HG03175 (cell line): ENCODE data around the gene KLHL35.

Experiments used
- ATAC-seq: cut with Tn5 transposase; IDR thresholded peaks from one replicate; pipeline ENCODE4 v1.9.1; 2021; ENCODE audit warnings: mild to moderate bottlenecking, moderate library complexity; ENCODE audit not compliant: unreplicated experiment

The KLHL35 gene

GRCh38 chr11:75442161-75442885, 9.3 kb upstream of the KLHL35 start:
- no peak for ATAC-seq

- no peak for ATAC-seq
Observed at GRCh38 chr11:75441804-75442132, 8.8 kb upstream of the KLHL35 start.

GRCh38 chr11:75440960-75441803, 8.2 kb upstream of the KLHL35 start:
- no peak for ATAC-seq

- ATAC-seq, result no peak
Observed at GRCh38 chr11:75439495-75440120, 6.6 kb upstream of the KLHL35 start.

GRCh38 chr11:75439026-75439425, 6.0 kb upstream of the KLHL35 start:
- ATAC-seq, result no peak

GRCh38 chr11:75437966-75438659, 5.1 kb upstream of the KLHL35 start:
- ATAC-seq, result no peak

- ATAC-seq, result no peak
Observed at GRCh38 chr11:75436806-75437205, 3.8 kb upstream of the KLHL35 start.

GRCh38 chr11:75435571-75435925, 2.5 kb upstream of the KLHL35 start:
- no peak for ATAC-seq

GRCh38 chr11:75434886-75435570, 2.0 kb upstream of the KLHL35 start:
- no peak for ATAC-seq

GRCh38 chr11:75434051-75434450, 1.0 kb upstream of the KLHL35 start:
- ATAC-seq, result no peak

- ATAC-seq, result no peak
Observed at GRCh38 chr11:75433443-75433842, 440 bp upstream of the KLHL35 start.

- ATAC-seq, result no peak
Observed at GRCh38 chr11:75431533-75432525, 1.2 kb downstream of the KLHL35 start.

- ATAC-seq, result no peak
Observed at GRCh38 chr11:75430714-75431532, 2.1 kb downstream of the KLHL35 start.

GRCh38 chr11:75429902-75430713, 2.9 kb downstream of the KLHL35 start:
- peak; percentile 44 for ATAC-seq

- ATAC-seq, result no peak
Observed at GRCh38 chr11:75429641-75429901, 3.4 kb downstream of the KLHL35 start.

- no peak for ATAC-seq
Observed at GRCh38 chr11:75428989-75429640, 3.9 kb downstream of the KLHL35 start.

GRCh38 chr11:75428281-75428724, 4.7 kb downstream of the KLHL35 start:
- ATAC-seq, result peak; percentile 54

GRCh38 chr11:75427181-75427580, 5.8 kb downstream of the KLHL35 start:
- ATAC-seq, result no peak
